Measurements from ENCODE around the gene BBIP1.

DNA sequence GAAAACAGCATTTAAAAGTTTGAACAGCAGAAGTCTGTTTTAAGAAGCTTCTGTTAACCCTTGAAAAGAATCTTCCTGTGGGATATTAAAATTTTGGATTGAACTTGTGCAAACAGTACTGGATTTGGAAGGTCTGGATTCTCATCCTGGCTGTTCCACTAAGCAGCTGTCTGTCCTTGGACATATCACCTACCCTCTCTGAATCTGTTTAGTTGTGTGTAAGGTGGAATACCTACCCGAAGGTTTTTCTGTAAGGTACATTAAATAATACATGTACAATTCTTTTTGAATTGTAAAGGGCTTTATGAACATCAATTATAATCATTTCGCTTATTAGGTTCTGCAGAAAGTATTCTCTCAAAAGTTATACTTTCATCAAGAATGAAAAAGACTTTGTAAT lies 45.0 kb downstream of the BBIP1 start:
- TF ChIP-seq, protein P1, sequence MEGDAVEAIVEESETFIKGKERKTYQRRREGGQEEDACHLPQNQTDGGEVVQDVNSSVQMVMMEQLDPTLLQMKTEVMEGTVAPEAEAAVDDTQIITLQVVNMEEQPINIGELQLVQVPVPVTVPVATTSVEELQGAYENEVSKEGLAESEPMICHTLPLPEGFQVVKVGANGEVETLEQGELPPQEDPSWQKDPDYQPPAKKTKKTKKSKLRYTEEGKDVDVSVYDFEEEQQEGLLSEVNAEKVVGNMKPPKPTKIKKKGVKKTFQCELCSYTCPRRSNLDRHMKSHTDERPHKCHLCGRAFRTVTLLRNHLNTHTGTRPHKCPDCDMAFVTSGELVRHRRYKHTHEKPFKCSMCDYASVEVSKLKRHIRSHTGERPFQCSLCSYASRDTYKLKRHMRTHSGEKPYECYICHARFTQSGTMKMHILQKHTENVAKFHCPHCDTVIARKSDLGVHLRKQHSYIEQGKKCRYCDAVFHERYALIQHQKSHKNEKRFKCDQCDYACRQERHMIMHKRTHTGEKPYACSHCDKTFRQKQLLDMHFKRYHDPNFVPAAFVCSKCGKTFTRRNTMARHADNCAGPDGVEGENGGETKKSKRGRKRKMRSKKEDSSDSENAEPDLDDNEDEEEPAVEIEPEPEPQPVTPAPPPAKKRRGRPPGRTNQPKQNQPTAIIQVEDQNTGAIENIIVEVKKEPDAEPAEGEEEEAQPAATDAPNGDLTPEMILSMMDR (IDR thresholded peaks at IDR 0.05; ENCODE audit: insufficient read depth, low read length, poor library complexity, severe bottlenecking), result no peak
- TF ChIP-seq EZH2phosphoT487 (conservative IDR thresholded peaks at IDR 0.05; ENCODE audit: low read length), result no peak
